HG03045 (cell line): ENCODE data around the gene VCL.
"Not testable (repeated sequence)": the region's sequence is repeated elsewhere in the genome, so short reads cannot be mapped to it uniquely, and the experiment has no call there.

Source experiments
- ATAC-seq: cut with Tn5 transposase; IDR thresholded peaks from one replicate; pipeline ENCODE4 v1.9.1; 2021; ENCODE audit warnings: mild to moderate bottlenecking, moderate library complexity; ENCODE audit not compliant: unreplicated experiment

Gene VCL

DNA sequence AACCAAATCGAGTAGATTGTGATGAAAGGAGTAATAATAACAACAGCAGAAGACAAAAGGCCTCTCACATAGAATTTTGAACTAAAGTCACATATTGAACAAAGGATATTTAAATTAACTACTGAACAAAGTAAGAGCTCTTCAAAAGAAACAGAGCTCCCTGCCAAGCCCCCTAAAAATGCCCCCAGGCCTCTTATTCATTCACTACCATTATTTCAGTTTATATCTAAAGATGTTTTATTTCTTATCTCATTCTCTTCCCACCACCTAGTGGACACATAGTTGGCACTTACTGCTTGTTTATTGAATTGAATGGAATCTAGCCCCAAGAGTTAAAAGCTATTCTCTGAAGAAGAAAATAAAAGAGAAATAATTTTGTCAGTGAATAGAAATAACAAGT is 37.4 kb downstream of the VCL start:
- no peak for ATAC-seq

GRCh38 chr10:74036474-74036873 is 38.6 kb downstream of the VCL start:
- no peak for ATAC-seq

DNA sequence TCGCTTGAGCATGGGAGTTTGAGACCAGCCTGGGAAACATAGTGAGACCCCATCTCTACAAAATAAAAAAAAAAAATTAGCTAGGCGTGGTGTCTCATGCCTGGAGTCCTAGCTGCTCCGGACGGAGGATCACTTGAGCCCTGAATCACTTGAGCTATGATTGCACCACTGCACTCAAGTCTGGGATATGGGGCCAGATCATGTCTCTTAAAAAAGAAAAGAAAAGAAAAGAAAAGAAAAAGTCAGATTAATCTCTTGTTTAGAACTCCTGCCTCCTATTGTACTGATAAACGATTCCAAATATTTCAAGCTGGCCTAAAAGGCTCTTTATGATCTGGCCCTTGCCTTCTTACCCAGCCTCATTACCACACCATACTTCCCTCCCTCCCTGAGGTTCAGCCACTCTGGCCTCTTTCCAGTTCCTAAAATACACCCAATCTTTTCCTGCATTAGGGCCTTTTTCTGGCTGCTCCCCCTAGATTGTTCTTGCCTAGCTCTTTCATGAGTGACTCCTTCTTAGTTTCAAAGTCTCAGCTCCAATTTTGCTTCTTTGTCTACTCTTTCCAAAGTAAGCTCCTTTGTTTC is 41.7 kb downstream of the VCL start:
- no peak for ATAC-seq

- no peak for ATAC-seq
These were observed 42.5 kb downstream of the VCL start for GRCh38 chr10:74040200-74041126.

- ATAC-seq: no peak
These were observed 46.5 kb downstream of the VCL start for GRCh38 chr10:74044419-74044818.

GRCh38 chr10:74047304-74047703 is 49.4 kb downstream of the VCL start:
- no peak for ATAC-seq

DNA sequence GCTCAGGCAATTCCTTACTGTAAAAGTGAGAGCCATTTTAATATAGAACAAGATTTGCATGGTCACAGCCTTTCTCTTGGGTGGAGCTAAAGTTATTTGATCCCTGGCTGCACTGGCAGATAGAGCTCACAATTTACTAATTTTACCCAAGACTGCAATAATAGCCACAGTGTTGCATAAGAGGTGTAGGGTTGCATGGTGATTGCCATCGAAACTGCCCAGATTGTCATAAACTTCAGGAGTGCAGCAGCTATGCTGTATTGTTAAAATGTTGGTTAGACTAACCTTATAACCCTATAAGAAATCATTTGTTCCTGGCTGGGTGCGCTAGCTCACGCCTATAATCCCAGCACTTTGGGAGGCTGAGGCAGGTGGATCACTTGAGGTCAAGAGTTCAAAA is 50.0 kb downstream of the VCL start:
- no peak for ATAC-seq

DNA sequence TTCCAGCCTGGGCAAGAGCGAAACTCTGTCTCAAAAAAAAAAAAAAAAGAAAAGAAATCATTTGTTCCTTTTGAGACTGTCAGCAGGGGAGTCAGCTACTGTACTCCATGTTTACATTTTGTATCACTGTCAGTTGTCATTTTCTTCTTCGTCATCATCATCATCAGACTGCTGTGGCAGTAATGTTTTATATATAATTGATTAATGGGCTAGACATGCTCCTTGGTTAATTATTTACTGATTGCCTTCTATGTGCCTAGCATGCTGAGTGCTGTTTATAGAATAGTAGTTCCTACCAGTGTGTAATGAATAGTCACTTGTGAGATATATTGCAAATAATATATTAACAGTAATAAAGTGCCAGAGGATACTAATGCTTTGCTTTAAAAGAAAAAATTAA is 50.5 kb downstream of the VCL start:
- no peak for ATAC-seq

- no peak for ATAC-seq
These were observed 52.0 kb downstream of the VCL start for GRCh38 chr10:74049955-74050354.

DNA sequence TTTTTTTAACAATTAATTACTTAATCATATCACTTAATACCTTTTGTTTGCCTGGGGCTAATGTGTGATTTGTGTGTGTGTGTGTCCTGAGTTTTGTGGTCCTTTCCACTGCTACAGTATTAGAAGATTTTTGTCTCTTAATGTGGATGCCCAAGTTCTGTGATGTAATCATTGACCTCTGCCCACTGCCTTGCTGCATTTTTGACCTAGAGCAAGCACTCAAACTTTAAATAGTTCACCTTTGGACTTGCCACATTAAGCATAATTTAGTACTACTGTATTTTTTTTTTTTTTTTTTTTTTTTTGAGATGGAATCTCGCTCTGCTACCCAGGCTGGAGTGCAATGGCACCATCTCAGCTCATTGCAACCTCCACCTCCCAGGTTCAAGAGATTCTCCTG is 52.7 kb downstream of the VCL start:
- ATAC-seq: no peak

- ATAC-seq: no peak
These were observed 53.9 kb downstream of the VCL start for GRCh38 chr10:74051736-74052342.

DNA sequence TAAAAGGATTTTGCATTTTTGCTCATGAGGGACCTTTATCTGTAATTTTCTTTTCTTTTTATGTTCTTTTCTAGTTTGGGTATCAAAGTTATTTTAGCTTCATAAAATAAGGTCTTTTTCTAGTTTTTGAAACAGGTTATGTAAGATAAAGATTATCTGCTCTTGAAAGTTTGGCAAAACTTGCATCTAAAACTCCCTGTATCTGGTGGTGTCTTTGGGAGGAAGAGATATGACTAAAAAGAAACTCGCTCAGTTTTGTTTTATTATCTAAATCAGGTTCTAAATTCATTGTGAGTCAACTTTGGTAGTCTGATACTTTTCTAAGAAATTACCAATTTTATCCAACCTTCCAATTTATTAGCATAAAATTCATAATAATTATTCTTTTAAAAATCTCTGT is 55.1 kb downstream of the VCL start:
- no peak for ATAC-seq

GRCh38 chr10:74055383-74056049 is 57.6 kb downstream of the VCL start:
- no peak for ATAC-seq

DNA sequence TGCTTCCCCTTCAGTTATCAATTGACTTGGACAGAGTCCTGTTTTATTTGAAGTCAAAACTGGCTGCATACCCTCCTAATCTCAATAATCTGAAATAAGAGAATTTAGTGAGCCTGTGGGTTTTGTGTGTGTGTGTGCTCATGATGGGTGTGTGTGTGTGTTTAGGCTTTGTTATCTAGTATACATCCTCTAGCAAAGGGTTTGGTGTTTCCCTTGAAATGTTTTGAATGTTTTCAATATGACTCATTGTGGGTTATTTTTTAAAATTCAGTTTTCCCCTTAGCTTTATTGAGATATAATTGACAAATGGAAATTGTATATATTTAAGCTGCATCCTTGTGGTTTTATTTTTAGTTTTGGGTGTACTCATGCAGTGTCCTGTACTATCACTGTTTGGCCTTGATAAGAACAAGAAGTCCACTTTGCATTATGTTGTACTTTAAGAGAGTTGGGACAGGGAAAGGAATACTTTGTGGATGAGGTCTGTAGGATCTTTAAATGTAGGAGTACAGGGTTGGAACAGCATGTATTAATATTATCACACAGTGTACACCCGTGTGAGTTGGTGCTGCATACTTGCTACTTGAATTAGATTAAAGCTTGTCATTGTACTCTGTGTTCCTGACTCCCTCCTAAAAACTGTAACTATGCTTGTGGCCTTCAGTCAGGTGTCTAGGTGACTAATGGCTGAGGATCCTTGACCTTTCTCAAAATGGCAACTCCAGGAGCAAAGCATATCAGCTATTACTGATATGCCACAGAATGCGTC is 58.3 kb downstream of the VCL start:
- no peak for ATAC-seq

DNA sequence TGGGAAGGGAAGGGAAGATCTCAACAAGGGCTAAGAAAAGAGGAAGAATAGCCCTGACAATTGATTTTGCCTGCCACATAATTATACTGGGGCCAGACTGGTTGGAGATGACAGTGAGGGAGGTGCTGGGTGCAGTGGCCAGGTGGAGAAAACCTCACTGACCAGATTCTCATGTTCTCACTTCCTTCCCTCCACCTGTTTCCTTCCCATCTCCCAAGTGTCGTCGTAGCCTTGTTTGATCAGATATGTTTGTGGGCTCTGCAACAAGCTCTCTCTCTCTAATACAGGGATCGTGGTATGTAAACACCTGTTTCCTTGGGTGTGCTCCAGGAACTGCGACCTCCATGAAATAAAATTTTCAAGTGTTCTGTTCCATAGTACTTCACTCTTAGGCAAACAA is 60.2 kb downstream of the VCL start:
- ATAC-seq: no peak

DNA sequence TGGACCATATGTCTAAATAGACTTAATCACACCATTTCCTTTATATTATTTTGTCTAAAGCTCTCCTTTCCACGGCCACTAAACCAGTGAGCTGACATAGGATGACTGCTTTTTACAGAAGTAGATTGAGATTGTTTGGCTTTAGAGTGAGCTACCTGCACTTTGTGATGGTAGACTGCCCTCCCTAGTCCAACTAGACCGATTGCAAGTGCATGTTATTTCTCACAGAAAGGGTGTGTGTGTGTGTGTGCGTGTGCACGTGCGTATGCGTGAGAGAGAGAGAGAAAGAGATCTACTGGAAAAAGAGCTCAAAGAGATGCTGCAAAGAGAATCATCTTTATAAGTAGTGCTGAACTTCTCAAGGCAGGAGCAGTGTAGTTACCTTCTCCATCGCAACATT is 60.7 kb downstream of the VCL start:
- ATAC-seq: no peak

DNA sequence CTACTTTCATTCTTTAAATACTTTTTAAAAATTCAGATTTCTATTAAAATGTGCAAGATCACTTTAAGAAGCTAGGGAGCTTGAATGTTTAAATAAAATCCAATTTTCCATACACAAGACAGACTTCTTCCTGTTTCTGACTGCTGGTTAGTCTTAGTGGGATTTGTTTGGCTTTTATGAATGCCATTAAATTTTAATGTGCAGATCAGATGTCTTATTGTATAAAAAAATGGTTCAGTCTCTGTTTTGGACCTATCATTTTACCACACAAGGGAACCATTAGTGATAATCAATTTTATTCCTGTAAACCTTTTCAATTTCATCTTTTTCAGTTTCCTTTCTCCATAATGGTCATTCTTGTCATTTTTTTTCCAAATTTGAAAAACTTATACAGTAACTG is 63.2 kb downstream of the VCL start:
- ATAC-seq: no peak

- not testable (repeated sequence) for ATAC-seq
These were observed 64.1 kb downstream of the VCL start for GRCh38 chr10:74061978-74062377.

DNA sequence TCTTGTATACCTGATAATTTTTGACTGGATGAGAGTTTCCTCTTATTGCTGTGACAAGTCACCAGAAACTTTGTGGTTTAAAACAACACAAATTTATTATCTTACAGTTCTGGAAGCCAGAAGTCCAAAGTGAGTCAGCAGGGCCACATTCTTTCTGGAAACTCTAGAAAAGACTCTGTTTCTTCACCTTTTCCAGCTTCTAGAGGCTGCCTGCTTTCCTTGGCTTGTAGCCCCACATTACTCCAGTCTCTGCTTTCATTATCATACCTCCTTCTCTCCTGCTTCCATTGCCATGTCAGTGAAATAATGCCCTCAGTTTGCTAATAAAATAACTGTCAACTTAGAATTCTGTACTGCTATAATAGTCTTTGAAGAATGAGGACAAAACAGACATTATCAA is 65.3 kb downstream of the VCL start:
- ATAC-seq: no peak

DNA sequence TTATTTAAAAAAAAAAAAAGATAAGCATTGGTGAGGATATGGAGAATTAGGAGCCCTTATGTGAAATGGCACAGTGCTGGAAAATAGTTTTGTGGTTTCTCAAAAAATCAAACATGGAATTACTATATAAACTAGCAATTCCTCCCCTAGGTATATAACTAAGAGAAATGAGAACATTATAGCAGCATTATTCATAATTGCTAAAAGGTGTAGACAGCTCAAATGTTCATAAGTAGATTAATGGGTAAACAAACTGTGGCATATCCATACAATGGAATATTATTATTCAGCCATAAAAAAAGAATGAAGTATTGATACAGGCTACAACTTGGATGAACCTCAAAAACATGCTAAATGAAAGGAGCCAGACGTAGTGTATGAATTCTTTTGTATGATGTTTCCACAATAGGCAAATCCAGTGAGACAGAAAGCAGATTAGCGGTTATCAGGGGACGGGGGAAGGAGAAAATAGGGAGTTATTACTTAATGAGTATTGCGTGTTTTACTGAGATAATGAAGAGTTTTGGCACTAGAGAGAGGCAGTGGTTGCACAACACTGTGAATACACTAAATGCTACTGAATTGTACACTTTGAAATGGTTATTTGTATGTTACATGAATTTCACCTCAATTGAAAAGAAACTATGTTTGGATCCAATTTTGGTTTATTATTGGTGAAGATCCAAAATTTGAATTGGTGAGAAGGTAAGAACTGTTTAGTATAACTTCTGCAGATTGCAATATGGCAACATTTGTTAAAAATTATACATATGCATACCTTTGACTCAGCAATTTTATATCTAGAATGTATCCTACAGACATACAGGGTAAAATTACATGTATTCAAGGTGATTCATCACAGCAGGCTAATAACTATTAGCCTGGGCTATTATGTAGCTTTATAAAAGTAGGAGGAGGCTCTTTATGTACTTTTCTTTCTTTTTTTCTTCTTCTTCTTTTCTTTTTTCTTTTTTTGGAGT is 69.7 kb downstream of the VCL start:
- ATAC-seq: no peak
